ENCODE measurements around the gene NUP210. TPM values are rescaled to one million over a fixed set of nuclear protein-coding genes. Genes with fewer than 3 reads are reported as not detected.

NUP210 gene
- total RNA-seq, 4 donors from 2014 or later = 11.6 to 81.7 (median 29.8) TPM

- no peak overlapping the region for H3K27ac ChIP-seq
Observed at GRCh38 chr3:13294442-13295351, 125.4 kb downstream of the NUP210 start.

DNA sequence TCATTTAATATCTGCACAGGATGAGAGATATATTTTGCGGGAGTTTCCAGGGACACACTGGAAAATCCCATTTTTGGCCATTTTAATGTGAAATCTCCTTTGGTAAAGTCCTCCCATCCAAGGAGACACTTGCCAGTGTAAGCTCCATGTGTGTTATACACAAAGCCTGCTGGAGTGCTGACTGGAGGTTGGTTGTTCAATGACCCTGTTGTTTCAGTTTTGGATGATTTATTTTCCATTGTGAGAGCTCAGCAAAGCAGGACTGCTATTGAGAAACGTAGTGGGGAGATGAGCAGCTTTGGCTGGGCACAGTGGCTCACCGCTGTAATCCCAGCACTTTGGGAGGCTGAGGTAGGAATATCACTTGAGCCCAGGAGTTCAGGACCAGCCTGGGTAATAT is 127.7 kb downstream of the NUP210 start:
- Histone ChIP-seq H3K36me3 (no peaks in the 10 kb centered on the region), H3K27ac (no peak overlapping the region), H3K4me3 (no peak overlapping the region), H3K9me3 (no peaks in the 10 kb centered on the region), H3K4me1 (no peaks in the 10 kb centered on the region), H3K27me3 (no peaks in the 10 kb centered on the region)
- peak in 1 of 3 donors; percentile 5 for DNase-seq
- TF ChIP-seq POLR2A (IDR thresholded peaks at IDR 0.05) (no peak), CTCF (IDR thresholded peaks at IDR 0.05) (no peak)

More at GRCh38 chr3:13294442-13295351, 125.4 kb downstream of the NUP210 start:
- Histone ChIP-seq H3K27me3 (no peaks in the 10 kb centered on the region), H3K9me3 (no peaks in the 10 kb centered on the region), H3K4me1 (no peaks in the 10 kb centered on the region), H3K4me3 (no peak overlapping the region), H3K36me3 (no peaks in the 10 kb centered on the region)
- TF ChIP-seq POLR2A (IDR thresholded peaks at IDR 0.05) (no peak), CTCF (IDR thresholded peaks at IDR 0.05) (no peak)
- peak in 2 of 3 donors; percentile 18 to 36 for DNase-seq

DNA sequence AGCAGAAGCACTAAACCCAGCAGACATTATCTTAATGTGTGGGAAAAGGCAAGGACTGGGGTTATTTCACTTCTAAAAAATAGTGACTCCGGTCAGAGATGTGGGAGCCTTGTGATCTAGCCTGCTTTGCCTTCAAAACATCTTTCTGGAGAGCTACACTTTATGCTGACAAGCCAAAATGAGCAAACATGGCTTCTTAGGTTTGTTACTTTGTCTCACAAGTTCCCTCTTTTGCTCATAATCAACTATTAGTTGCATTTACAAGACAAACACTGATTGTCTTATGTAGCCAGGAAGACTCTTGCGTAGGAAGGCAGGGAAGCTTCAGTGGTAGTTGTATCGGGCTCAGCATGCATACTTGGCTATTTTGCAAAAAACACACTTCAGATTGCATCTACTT is 129.2 kb downstream of the NUP210 start:
- no peak overlapping the region for H3K4me3 ChIP-seq
- H3K27ac ChIP-seq = no peak overlapping the region
- TF ChIP-seq POLR2A (IDR thresholded peaks at IDR 0.05) (no peak), CTCF (IDR thresholded peaks at IDR 0.05) (no peak)
- H3K9me3 ChIP-seq = peaks cover 0 to 7% (median 0%) of the 10 kb centered on the region in 4 donors
- DNase-seq = no peak
- H3K36me3 ChIP-seq = no peaks in the 10 kb centered on the region
- H3K4me1 ChIP-seq = no peaks in the 10 kb centered on the region
- H3K27me3 ChIP-seq = no peaks in the 10 kb centered on the region

GRCh38 chr3:13289771-13290285 is 130.3 kb downstream of the NUP210 start:
- H3K36me3 ChIP-seq = no peaks in the 10 kb centered on the region
- no peak overlapping the region for H3K4me3 ChIP-seq
- TF ChIP-seq CTCF (IDR thresholded peaks at IDR 0.05) (no peak), POLR2A (IDR thresholded peaks at IDR 0.05) (no peak)
- H3K27ac ChIP-seq = no peak overlapping the region
- peaks cover 0 to 7% (median 0%) of the 10 kb centered on the region in 4 donors for H3K9me3 ChIP-seq
- no peaks in the 10 kb centered on the region for H3K27me3 ChIP-seq
- DNase-seq = peak in 2 of 3 donors; percentile 30 to 34
- H3K4me1 ChIP-seq = no peaks in the 10 kb centered on the region

GRCh38 chr3:13288732-13289718 is 131.1 kb downstream of the NUP210 start:
- Histone ChIP-seq H3K36me3 (no peaks in the 10 kb centered on the region), H3K4me3 (no peak overlapping the region), H3K27me3 (peaks cover 0 to 1% of the 10 kb centered on the region in 2 donors), H3K27ac (no peak overlapping the region), H3K9me3 (peaks cover 0 to 8% (median under 1%) of the 10 kb centered on the region in 4 donors), H3K4me1 (no peaks in the 10 kb centered on the region)
- DNase-seq = peak in 2 of 3 donors; percentile 18 to 33
- TF ChIP-seq CTCF (IDR thresholded peaks at IDR 0.05) = no peak
- TF ChIP-seq POLR2A (IDR thresholded peaks at IDR 0.05) = no peak
